SU-DHL-6 (cell line): ENCODE data around the gene OR1N2.

Experiments
- H2AFZ ChIP-seq: fragments of 200-600 bp; sonication (generic); 2 replicates; pipeline ENCODE4 v1.6.1; 2014; ENCODE audit warnings: low read depth, mild to moderate bottlenecking, moderate library complexity, mixed read lengths, antibody characterized with exemption, low read length; ENCODE audit not compliant: severe bottlenecking
- H3F3A ChIP-seq: fragments of 200-600 bp; shearing (Covaris generic); 2 replicates; pipeline ENCODE4 v1.6.0; 2016; ENCODE audit warnings: antibody characterized with exemption, mild to moderate bottlenecking; ENCODE audit not compliant: insufficient read depth
- H3K27ac ChIP-seq: fragments of 200-600 bp; sonication (generic); 2 replicates; pipeline ENCODE4 v1.5.1; 2016; ENCODE audit warnings: low read depth, mild to moderate bottlenecking, low read length, moderate library complexity, mixed read lengths
- H3K27me3 ChIP-seq: fragments of 200-600 bp; sonication (generic), shearing (Covaris generic); 2 replicates; pipeline ENCODE4 v1.6.0; 2014; ENCODE audit warnings: mild to moderate bottlenecking, low read length
- H3K36me3 ChIP-seq: fragments of 200-600 bp; sonication (generic); 2 replicates; pipeline ENCODE4 v1.6.1; 2014; ENCODE audit warnings: mild to moderate bottlenecking, low read length, mixed read lengths
- H3K4me2 ChIP-seq: fragments of 300-600, 200-600 bp; shearing (Covaris generic), sonication (generic); 2 replicates; pipeline ENCODE4 v1.6.0; 2014; ENCODE audit warnings: low read length, low read depth, mild to moderate bottlenecking; ENCODE audit not compliant: poor library complexity, severe bottlenecking
- H3K4me3 ChIP-seq: fragments of 200-600 bp; sonication (generic); 2 replicates; pipeline ENCODE4 v1.5.1; 2014; ENCODE audit warnings: antibody characterized with exemption, low read length, mild to moderate bottlenecking, mixed read lengths; ENCODE audit not compliant: insufficient read depth, poor library complexity, severe bottlenecking
- H3K79me2 ChIP-seq: fragments of 200-600 bp; sonication (generic); 2 replicates; pipeline ENCODE4 v1.6.1; 2014; ENCODE audit warnings: mild to moderate bottlenecking, low read length, moderate library complexity; ENCODE audit not compliant: insufficient read depth
- H3K9ac ChIP-seq: fragments of 200-600 bp; sonication (generic); 2 replicates; pipeline ENCODE4 v1.7.0; 2014; ENCODE audit warnings: mild to moderate bottlenecking, low read length
- H3K9me2 ChIP-seq: fragments of 200-600 bp; sonication (generic); replicated peaks from 2 replicates; pipeline ENCODE4 v1.6.1; 2014; ENCODE audit warnings: low read length; ENCODE audit not compliant: insufficient read depth
- H3K9me3 ChIP-seq: fragments of 200-600 bp; sonication (generic); 2 replicates; pipeline ENCODE4 v1.6.1; 2014; ENCODE audit warnings: low read length, mixed read lengths; ENCODE audit not compliant: insufficient read depth
- H4K20me1 ChIP-seq: fragments of 200-600 bp; sonication (generic); 2 replicates; pipeline ENCODE4 v1.6.1; 2014; ENCODE audit warnings: low read depth, mild to moderate bottlenecking, antibody characterized with exemption, low read length, moderate library complexity, mixed read lengths
- EZH2phosphoT487 ChIP-seq: fragments of 200-600 bp; sonication (generic), shearing (Covaris generic); conservative IDR thresholded peaks from 2 replicates; pipeline ENCODE4 v1.6.1; 2018; ENCODE audit warnings: mild to moderate bottlenecking, antibody characterized with exemption, low read length, moderate library complexity, mixed read lengths
- TF ChIP-seq, protein P1 (sequence below): fragments of 200-600 bp; sonication (generic); IDR thresholded peaks from one replicate; pipeline ENCODE4 v1.5.1; 2017; ENCODE audit warnings: antibody characterized with exemption, mild to moderate bottlenecking, low read length, moderate library complexity; ENCODE audit not compliant: insufficient read depth, poor library complexity, severe bottlenecking

The OR1N2 gene

DNA sequence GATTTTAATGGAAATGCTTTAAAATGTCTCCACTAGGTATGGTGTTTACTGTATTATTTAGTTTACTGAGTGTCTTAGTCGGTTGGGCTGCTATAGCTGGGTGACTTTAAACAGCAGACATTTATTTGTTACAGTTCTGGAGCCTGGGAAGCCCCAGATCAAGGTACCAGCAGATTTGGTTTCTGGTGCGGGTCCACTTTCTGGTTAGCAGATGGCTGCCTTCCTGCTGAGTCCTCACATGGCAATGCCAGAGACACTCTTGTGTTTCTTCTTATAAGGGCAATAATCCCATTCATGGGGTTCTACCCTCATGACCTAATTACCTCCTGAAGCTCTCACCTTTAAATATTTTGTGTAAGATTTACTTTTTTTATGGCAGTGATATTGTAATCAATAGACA lies 34.7 kb upstream of the OR1N2 start:
- Histone ChIP-seq H3K27me3 (no peaks in the 10 kb centered on the region), H3K79me2 (no peaks in the 10 kb centered on the region), H4K20me1 (no peaks in the 10 kb centered on the region), H3F3A (no peaks in the 10 kb centered on the region), H3K4me2 (no peak overlapping the region), H3K27ac (no peak overlapping the region), H3K9me2 (no peaks in the 10 kb centered on the region), H3K4me3 (no peak overlapping the region), H2AFZ (no peak overlapping the region), H3K9ac (no peak overlapping the region), H3K9me3 (no peaks in the 10 kb centered on the region), H3K36me3 (no peaks in the 10 kb centered on the region)
- TF ChIP-seq, protein P1, sequence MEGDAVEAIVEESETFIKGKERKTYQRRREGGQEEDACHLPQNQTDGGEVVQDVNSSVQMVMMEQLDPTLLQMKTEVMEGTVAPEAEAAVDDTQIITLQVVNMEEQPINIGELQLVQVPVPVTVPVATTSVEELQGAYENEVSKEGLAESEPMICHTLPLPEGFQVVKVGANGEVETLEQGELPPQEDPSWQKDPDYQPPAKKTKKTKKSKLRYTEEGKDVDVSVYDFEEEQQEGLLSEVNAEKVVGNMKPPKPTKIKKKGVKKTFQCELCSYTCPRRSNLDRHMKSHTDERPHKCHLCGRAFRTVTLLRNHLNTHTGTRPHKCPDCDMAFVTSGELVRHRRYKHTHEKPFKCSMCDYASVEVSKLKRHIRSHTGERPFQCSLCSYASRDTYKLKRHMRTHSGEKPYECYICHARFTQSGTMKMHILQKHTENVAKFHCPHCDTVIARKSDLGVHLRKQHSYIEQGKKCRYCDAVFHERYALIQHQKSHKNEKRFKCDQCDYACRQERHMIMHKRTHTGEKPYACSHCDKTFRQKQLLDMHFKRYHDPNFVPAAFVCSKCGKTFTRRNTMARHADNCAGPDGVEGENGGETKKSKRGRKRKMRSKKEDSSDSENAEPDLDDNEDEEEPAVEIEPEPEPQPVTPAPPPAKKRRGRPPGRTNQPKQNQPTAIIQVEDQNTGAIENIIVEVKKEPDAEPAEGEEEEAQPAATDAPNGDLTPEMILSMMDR, result no peak
- TF ChIP-seq EZH2phosphoT487, result no peak

DNA sequence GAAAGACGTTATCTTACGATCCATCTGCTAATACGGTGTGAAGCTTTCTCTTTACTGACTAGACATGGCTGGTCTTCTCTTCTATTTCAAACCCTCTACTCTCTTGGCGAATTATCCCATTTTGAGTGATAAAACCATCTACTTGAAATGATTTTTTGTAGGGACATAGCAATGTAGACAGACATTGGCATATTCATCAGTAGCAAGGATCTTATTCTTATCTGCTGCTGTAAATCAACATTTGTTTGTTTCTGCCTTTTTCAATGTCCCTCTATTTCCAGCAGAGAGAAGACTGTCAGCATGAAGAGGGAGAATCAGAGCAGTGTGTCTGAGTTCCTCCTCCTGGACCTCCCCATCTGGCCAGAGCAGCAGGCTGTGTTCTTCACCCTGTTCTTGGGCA lies 34.1 kb upstream of the OR1N2 start, which contains the start of gene OR1J4:
OR1J4 (plus strand) TSS at position 301 of the 400 bp plus-strand sequence; CDS start at position 301, 0 bp downstream.
- H4K20me1 ChIP-seq, result no peaks in the 10 kb centered on the region

DNA sequence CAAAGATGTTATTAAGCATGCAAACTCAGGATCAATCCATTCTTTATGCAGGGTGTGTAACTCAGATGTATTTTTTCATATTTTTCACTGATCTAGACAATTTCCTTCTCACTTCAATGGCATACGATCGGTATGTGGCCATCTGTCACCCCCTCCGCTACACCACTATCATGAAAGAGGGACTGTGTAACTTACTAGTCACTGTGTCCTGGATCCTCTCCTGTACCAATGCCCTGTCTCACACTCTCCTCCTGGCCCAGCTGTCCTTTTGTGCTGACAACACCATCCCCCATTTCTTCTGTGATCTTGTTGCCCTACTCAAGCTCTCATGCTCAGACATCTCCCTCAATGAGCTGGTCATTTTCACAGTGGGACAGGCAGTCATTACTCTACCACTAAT lies 33.5 kb upstream of the OR1N2 start:
- Histone ChIP-seq H3K27ac (no peak overlapping the region), H2AFZ (no peak overlapping the region), H4K20me1 (no peaks in the 10 kb centered on the region), H3K27me3 (no peaks in the 10 kb centered on the region), H3K9me3 (no peaks in the 10 kb centered on the region), H3K79me2 (no peaks in the 10 kb centered on the region), H3F3A (no peaks in the 10 kb centered on the region), H3K9ac (no peak overlapping the region), H3K4me2 (no peak overlapping the region), H3K9me2 (no peaks in the 10 kb centered on the region), H3K4me3 (no peak overlapping the region), H3K36me3 (no peaks in the 10 kb centered on the region)
- no peak for TF ChIP-seq EZH2phosphoT487
- TF ChIP-seq, protein P1, result no peak

More for the DNA sequence above, 34.1 kb upstream of the OR1N2 start, which contains the start of gene OR1J4:
- no peak for TF ChIP-seq EZH2phosphoT487
- TF ChIP-seq, protein P1, result no peak
- no peak within 1 kb of the TSS for H2AFZ ChIP-seq
- H3K36me3 ChIP-seq, result no peaks in the 10 kb centered on the region
- no peak within 1 kb of the TSS for H3K9ac ChIP-seq
- no peaks in the 10 kb centered on the region for H3K9me3 ChIP-seq
- H3K4me2 ChIP-seq, result no peak within 1 kb of the TSS
- H3K27me3 ChIP-seq, result no peaks in the 10 kb centered on the region
- H3F3A ChIP-seq, result no peaks in the 10 kb centered on the region
- no peak within 1 kb of the TSS for H3K4me3 ChIP-seq
- H3K79me2 ChIP-seq, result no peaks in the 10 kb centered on the region
- H3K9me2 ChIP-seq, result no peaks in the 10 kb centered on the region
- no peak within 1 kb of the TSS for H3K27ac ChIP-seq
